Heart right ventricle (tissue), 16 donors: ENCODE data around the gene HSPA4. TPM values are rescaled to one million over a fixed set of nuclear protein-coding genes. Genes with fewer than 3 reads are reported as not detected.
A peak's percentile ranks its signal among the peaks of the same experiment; 100 is the strongest.

Source experiments
- ATAC-seq, 8 donors: fragments of 200-7000 bp; cut with Tn5 transposase; one replicate each; pipeline ENCODE4 v1.9.1; 2020; ENCODE audit warnings: mild to moderate bottlenecking in 8 of 8, moderate library complexity in 8 of 8, moderate number of reproducible peaks in 1 of 8
- DNase-seq, 2 donors: peaks; one replicate each; pipeline ENCODE4 v3.0.0-alpha.2; 2020
- H3K27ac ChIP-seq, 10 donors: fragments of 200-600 bp; sonication (generic) in 2 of 10; one replicate each; pipeline versions ENCODE4 v1.5.0 to v1.8.0; 2020 to 2022; ENCODE audit warnings: mild to moderate bottlenecking in 3 of 10
- H3K27me3 ChIP-seq, 7 donors: fragments of 200-600 bp; one replicate each; pipeline ENCODE4 v1.8.0; 2021 to 2022; ENCODE audit warnings: mild to moderate bottlenecking in 2 of 7
- H3K36me3 ChIP-seq, 9 donors: fragments of 200-600 bp; sonication (generic) in 1 of 9; one replicate each; pipeline versions ENCODE4 v1.5.0 to v1.8.0; 2020 to 2022; ENCODE audit warnings: mild to moderate bottlenecking in 2 of 9
- H3K4me1 ChIP-seq, 9 donors: fragments of 200-600 bp; sonication (generic) in 1 of 9; one replicate each; pipeline versions ENCODE4 v1.5.0 to v1.8.0; 2020 to 2022; ENCODE audit warnings: mild to moderate bottlenecking in 4 of 9
- H3K4me3 ChIP-seq, 10 donors: fragments of 200-600 bp; sonication (generic) in 2 of 10; one replicate each; pipeline versions ENCODE4 v1.5.0 to v1.8.0; 2020 to 2022; ENCODE audit warnings: mild to moderate bottlenecking in 7 of 10, moderate library complexity in 2 of 10
- H3K9me3 ChIP-seq, 11 donors: fragments of 200-600 bp in 10 of 11; sonication (generic) in 2 of 11; one replicate each; pipeline versions ENCODE4 v1.5.0 to v1.8.0; 2013 to 2022; ENCODE audit warnings: mild to moderate bottlenecking in 2 of 11, control low read depth in 1 of 11, moderate library complexity in 1 of 11
- WGBS, 2 donors: extraction: QIAGEN DNeasy Blood & Tissue Kit; methylation state at CpG; one replicate each; pipeline ENCODE4 v1.1.7; 2013; ENCODE audit warnings: inconsistent platforms in 1 of 2; 5-methylcytosine and 5-hydroxymethylcytosine counted together
- intact Hi-C, 10 donors: fragments of 100-400 bp; cut with DNase I; formaldehyde crosslinking; loops; one replicate each; pipeline versions ENCODE4 v1.11.1 to v1.14.2; 2022
- polyA plus RNA-seq, 2 donors: library from polyadenylated mRNA; stranded (reverse); fragments of 200-250 nt; gene quantifications; one replicate each; pipeline ENCODE4 v1.2.3, GENCODE V29; 2013
- total RNA-seq, 10 donors: library from RNA; stranded (reverse); fragmentation: NEBNext Ultra II Directional in 3 of 10; extraction: Animal tissue kit (Norgen Biotek cat#: 25700) in 3 of 10; gene quantifications; one replicate each; pipeline versions ENCODE4 v1.2.1 to v1.2.4, GENCODE V29; 2021 to 2023
- TF ChIP-seq, protein P1 (sequence below), 9 donors: fragments of 200-600 bp; sonication (generic) in 2 of 9; IDR thresholded peaks; one replicate each; pipeline versions ENCODE4 v1.5.0 to v1.8.0; 2021 to 2022; ENCODE audit warnings: antibody characterized with exemption in 9 of 9, mild to moderate bottlenecking in 5 of 9, moderate library complexity in 1 of 9
- donor health status: Arrhythmogenic right ventricular cardiomyopathy.
- donor health status: ischemic (EF 13 %, LVEDD 7.1; RV severe dilation, severe dysfunction).
- donor health status: healthy with polysubstance abuse.
- donor health status: DM: no; HTN: yes; CAD: no.
- donor health status: DM: no; HTN: no; CAD: no.
- donor health status: ischemic (EF 25% LVEDD 6.9; RV normal size, moderate dysfunction).
- donor health status: ischemic (EF 25% LVEDD 5.7; RV mildly dilated, moderate dysfunction).
- donor health status: healthy.
- donor health status: DM: yes; HTN: yes; CAD: no.
- donor health status: Ischemic cardiomyopathy.
- donor health status: ischemic (EF 35%, LVEDD 5.7; RV mildly dilated, moderate dysfunction).
- donor health status: nonischemic (EF 11% LVEDD 7.7; RV severe dilation, severe dysfunction).
- donor health status: DM: yes; HTN: yes; CAD: no.
- donor health status: PGD.
- donor health status: ischemic (EF 29% LVEDD 5.4; RV normal size, mild dysfunction).
- donor health status: nonischemic (EF 23%, LVEDD 6.1; RV moderate dilation, normal function).

The HSPA4 gene
- total and polyA plus RNA-seq, 12 donors: 44.9 to 179 (median 111) TPM

DNA sequence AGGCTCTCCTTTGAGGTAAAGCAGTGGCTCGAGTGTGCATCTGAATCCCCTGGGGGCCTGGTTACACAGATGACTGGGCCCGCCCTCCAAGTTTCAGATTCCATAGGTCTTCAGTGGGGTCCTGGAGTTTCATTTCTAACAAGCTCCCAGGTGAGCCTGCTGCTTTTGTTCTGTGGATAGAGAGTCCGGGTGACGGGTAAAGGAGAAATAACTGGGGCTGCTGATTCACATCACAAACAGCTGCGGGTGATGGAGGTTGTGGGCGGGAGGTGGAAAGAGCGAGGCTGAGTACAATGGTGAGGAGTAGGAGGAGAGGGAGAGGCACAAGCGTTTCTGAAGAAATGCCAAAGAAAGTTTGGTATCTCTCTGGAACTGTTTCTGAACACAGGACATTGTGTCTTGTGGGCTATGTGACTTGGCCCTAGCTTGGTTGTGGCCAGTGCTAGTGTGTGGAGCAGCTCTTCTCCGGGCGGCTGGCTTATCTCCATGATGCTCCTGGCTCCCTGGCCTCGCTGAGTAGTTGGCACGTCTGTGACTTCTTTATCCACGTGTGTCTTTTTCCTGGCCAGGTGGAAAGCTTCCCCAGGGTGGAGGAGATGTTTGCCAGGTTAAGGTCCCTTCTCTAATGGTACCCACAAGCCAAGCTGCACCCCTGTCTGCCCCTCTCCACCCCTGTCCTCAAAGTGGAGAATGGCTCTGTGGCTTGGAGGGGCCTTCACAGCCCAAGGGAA is 61.7 kb downstream of the HSPA4 start:
- peak in 1 of 8 donors; percentile 29 for ATAC-seq
- TF ChIP-seq, protein P1, sequence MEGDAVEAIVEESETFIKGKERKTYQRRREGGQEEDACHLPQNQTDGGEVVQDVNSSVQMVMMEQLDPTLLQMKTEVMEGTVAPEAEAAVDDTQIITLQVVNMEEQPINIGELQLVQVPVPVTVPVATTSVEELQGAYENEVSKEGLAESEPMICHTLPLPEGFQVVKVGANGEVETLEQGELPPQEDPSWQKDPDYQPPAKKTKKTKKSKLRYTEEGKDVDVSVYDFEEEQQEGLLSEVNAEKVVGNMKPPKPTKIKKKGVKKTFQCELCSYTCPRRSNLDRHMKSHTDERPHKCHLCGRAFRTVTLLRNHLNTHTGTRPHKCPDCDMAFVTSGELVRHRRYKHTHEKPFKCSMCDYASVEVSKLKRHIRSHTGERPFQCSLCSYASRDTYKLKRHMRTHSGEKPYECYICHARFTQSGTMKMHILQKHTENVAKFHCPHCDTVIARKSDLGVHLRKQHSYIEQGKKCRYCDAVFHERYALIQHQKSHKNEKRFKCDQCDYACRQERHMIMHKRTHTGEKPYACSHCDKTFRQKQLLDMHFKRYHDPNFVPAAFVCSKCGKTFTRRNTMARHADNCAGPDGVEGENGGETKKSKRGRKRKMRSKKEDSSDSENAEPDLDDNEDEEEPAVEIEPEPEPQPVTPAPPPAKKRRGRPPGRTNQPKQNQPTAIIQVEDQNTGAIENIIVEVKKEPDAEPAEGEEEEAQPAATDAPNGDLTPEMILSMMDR (IDR thresholded peaks at IDR 0.05): no peak
- Histone ChIP-seq H3K27me3 (peaks cover 0 to 11% (median 0%) of the 10 kb centered on the region in 7 donors), H3K9me3 (no peaks in the 10 kb centered on the region), H3K4me3 (no peak overlapping the region), H3K36me3 (no peaks in the 10 kb centered on the region), H3K4me1 (peaks cover 0 to 9% (median 0%) of the 10 kb centered on the region in 9 donors), H3K27ac (no peak overlapping the region)
- 60 to 70% methylated on average over 13 of the region's 13 CpGs for WGBS, 2 donors
- intact Hi-C loops: loop anchor here in 8 of 10 donors (2.0 to 10.0 kb wide), 10 partner anchors 131 to 831 kb away; partner anchors contain the start of gene FSTL4 (in 1 of the 8)
- no peak for DNase-seq

DNA sequence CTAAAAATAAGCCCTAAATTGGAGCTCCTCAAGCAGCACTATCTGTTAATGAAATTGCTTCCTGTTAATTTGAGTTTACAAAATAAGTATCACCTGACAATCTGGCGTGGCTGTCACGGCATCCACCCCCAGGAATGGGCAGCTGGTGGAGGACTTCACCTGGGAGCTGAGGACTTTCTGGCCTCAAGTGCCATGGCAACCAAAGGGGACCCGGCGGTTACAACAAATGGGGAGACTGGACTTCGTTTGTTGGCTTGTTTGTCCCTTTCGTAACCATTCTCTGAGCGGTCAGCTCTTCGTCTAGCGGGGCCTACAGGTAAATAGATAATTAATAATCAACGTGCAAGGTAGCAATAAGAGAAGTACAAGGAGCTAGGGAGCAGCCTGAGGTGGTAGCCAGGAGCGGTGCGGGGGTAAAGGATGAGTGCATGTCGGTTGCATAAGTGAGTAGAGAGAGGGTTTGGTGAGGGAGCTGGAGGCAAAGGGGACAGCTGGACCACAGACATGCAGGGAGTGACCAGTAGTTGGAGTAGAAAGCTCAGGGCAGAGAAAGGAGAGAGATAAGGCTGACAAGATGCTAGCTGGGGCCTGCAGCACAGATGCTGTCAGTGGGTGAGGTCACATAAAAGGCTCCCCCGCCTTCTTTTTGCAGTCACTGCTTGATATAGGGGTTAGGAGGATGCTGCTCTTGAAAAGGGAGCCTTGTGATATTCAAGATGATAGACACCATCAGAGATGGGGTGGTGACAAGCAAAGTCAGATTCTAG is 62.5 kb downstream of the HSPA4 start:
- Histone ChIP-seq H3K36me3 (no peaks in the 10 kb centered on the region), H3K4me1 (peaks cover 0 to 9% (median 0%) of the 10 kb centered on the region in 9 donors), H3K9me3 (no peaks in the 10 kb centered on the region), H3K27ac (no peak overlapping the region), H3K4me3 (no peak overlapping the region), H3K27me3 (peaks cover 0 to 11% (median 0%) of the 10 kb centered on the region in 7 donors)
- intact Hi-C loops: loop anchor here in 7 of 10 donors (5.0 to 10.0 kb wide), 9 partner anchors 130 to 830 kb away; partner anchors contain the start of gene FSTL4 (in 1 of the 7)
- TF ChIP-seq, protein P1 (IDR thresholded peaks at IDR 0.05): no peak
- WGBS, 2 donors: 89 to 90% methylated on average over 14 of the region's 14 CpGs
- DNase-seq (no peak), ATAC-seq (no peak)

DNA sequence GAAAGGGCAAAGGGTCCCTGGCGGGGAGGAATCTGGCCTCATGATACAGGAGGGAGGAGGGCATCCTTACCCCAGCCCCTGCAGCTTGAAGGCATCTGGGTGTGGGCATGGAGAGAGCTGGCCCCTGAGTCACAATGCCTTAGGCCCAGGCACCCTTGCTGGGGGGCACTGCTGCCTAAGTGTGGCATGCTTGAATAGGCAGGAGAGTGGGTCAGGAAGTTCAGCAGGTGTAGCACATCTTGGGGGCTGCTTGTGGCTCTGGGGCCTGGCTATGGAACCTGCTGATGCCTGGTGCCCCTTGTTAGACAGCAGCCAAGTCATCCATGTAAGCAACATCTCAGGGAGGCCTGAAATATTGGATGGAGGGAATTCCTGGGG is 63.1 kb downstream of the HSPA4 start:
- Histone ChIP-seq H3K27ac (no peak overlapping the region), H3K4me1 (peaks cover 0 to 9% (median 0%) of the 10 kb centered on the region in 9 donors), H3K4me3 (no peak overlapping the region), H3K9me3 (no peaks in the 10 kb centered on the region), H3K27me3 (peaks cover 0 to 11% (median 0%) of the 10 kb centered on the region in 7 donors), H3K36me3 (no peaks in the 10 kb centered on the region)
- DNase-seq: no peak
- intact Hi-C loops: loop anchor here in 8 of 10 donors (5.0 to 10.0 kb wide), 9 partner anchors 130 to 830 kb away; partner anchors contain the start of gene FSTL4 (in 1 of the 8)
- TF ChIP-seq, protein P1 (IDR thresholded peaks at IDR 0.05): no peak
- 93 to 96% methylated on average over 1 of the region's 1 CpG for WGBS, 2 donors
- no peak for ATAC-seq

DNA sequence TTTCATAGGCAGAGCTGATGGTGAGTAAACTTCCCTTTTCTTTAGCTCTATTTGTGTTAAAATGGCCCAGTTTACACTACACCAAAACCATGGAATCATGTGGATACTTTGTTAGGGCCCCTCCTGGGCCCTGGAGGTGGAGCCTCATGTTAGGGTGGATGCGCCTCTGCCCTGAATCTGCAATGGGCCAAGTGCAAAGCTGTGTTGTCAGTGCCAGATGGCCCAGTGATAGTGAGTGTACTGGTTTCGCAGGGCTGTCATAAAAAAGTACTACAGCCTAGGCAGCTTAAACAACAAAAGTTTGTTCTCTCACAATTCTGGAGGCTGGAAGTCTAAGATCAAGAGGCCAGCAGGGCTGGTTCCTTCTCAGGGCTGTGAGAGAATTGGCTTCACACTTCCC is 64.8 kb downstream of the HSPA4 start:
- no peak for ATAC-seq
- WGBS, 2 donors: 71 to 91% methylated on average over 2 of the region's 2 CpGs
- H3K27ac ChIP-seq: no peak overlapping the region

More for the DNA sequence above, 64.8 kb downstream of the HSPA4 start:
- intact Hi-C loops: loop anchor here in 6 of 10 donors (5.0 to 10.0 kb wide), 7 partner anchors 128 to 828 kb away; partner anchors contain the start of gene FSTL4 (in 1 of the 6)
- Histone ChIP-seq H3K4me1 (peaks cover 0 to under 1% (median 0%) of the 10 kb centered on the region in 9 donors), H3K4me3 (no peak overlapping the region), H3K27me3 (peaks cover 0 to 8% (median 0%) of the 10 kb centered on the region in 7 donors), H3K36me3 (no peaks in the 10 kb centered on the region), H3K9me3 (no peaks in the 10 kb centered on the region)
- no peak for DNase-seq
- TF ChIP-seq, protein P1 (IDR thresholded peaks at IDR 0.05): no peak
